Kidney tubule cell (primary cell): ENCODE data around the gene IRX4.
"Not testable (repeated sequence)": the region's sequence is repeated elsewhere in the genome, so short reads cannot be mapped to it uniquely, and the experiment has no call there.

Experiments used
- DNase-seq: peaks from one replicate; pipeline ENCODE4 v3.0.0-alpha.2; 2018; ENCODE audit warnings: low spot score

The IRX4 gene

DNA sequence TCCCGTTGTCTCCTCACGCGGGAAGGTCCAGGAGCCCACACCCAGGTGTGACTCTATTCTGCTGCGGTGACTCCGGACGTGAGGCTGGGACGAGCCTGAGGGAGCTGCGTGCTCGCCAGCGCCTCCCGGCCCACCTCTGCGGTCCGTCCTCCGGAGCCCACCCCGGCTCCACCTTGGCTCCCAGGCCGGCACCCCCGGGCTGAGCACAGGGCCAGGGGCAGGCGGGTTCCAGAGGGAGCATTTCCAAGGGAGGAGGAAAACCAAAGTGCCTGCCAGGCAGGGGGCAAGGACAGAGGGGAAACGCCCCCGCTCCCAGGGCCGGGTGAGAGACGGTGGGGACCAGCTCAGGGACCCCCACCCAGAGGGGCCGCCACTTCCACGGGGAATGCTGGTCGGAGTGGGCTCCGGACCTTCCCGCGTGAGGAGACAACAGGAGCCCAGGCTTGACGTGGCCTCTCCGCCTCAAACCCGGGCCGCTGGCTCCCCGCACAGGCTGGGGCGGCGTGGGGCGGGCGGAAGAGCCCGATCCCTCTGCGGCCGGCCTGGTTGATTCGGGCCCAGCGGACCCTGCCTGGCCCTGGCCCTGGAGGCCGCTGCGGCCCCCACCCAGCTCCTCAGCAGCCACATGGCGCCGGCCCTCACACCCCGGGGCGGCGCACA lies 26.0 kb downstream of the IRX4 start:
- DNase-seq: no peak

DNA sequence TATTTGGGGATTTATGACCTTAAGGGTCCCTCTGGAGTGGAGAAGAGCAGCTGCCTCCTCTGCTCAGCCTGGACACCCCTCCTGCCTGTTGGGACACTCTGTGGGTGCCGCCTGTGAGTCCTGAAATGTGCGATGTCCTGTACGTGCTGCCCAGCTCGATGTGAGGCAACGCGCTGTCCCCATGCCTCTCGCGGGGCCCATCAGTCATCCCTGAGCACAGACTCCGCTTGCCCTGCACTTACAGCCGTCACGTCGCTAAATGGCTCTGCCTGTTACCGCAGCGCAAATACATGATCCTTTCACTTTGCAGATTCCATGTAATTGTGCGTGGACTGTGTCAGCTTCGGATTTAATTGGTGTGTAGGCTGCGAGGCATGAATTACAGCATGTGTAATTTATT lies 27.1 kb downstream of the IRX4 start:
- no peak for DNase-seq

DNA sequence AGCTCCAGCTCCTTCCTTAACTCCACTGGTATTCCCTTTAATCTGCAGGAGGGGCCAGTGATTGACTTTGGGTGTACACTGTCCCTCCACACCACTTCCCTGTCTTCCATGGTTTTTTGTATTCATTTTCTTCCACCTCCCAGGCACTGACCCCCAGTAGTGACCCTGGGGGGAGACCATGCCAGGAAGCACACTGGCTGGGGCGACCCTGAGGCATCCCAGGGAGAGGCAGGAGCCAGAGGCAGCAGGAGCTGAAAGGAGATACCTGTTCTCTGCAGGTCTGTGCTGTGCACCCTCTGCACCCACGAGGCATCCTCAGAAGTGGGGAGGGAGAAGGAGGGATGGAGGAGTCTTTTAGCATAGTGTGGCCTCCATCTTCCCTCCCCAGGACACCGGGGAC lies 27.6 kb downstream of the IRX4 start:
- no peak for DNase-seq

DNA sequence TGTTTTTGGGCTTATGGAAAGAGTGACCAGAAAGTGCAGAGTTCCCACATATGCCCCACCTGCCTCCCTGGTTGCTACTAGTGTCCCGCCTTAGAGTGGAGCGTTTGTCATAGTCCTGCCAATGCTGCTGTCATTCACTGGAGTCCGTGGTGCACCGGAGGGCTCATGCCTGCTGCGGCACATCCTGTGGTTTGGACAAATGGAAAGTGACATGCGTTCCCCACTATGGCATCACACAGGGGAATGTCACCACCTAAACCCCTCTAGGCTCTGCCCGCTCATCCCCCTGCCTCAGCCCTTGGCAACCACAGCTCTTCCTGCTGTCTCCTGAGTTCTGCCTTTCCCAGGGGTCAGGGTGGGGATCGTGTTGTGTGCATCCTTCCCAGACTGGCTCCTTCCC lies 29.2 kb downstream of the IRX4 start:
- DNase-seq: no peak

DNA sequence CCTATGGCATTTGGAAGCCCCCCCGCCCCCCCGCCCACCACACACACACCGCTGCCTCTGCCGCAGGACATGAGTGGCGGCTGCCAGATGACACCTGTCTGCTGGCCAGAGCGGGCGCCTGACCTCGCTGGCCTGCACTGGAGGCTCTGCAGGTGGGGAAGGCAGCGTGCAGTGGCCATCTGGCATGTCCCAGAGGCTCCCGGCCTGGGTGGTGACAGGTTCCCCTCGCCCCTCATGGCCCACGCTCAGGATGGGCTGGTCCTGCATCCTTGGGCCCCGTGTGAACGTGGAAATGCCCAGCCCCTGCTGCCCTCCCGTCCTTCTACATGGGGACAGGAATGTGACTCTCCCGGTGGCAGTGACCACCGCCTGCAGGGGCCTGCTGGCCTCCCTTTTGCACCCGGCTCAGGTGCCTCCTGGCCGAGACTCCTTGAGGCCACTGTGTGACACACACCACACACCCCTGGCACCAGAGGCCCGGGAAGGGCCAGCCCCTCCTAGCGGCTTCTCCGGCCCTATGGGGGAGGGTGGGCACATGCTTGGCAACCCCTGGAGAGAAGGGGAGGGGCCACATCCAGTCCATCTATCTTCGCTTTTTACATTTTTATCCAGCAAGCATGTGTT lies 30.3 kb downstream of the IRX4 start:
- no peak for DNase-seq

DNA sequence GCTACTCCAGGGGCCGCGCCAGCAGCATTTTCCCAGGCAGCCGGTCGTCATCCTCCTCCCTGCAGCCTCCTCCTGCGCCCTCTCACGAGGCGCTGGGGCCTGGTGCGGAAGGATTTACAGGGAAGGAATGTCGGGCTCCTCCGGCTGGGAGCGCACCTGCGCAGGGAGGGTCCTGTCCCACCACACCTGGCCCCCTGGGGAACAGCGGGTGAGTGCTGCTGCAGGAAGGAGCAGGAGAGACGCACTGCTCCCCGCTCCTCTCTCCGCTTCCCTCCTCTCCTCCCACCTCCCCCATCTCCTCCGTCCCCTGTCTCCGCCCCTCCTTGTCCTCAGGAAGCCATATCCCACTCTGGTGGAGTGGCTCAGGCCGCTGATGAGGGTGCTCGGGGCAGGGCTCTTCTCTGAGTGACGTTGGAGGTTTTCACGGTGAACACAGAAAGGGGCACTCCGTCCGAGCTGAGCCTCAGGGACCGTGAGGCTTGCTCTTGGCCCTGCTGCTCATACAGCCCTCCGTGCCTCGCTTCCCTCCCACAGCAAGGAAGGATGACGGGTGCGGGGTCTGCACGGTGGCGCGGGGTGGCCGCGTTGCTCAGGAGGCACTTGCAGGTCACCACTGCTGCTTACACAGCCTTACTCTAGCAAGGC lies 31.3 kb downstream of the IRX4 start:
- DNase-seq: no peak

DNA sequence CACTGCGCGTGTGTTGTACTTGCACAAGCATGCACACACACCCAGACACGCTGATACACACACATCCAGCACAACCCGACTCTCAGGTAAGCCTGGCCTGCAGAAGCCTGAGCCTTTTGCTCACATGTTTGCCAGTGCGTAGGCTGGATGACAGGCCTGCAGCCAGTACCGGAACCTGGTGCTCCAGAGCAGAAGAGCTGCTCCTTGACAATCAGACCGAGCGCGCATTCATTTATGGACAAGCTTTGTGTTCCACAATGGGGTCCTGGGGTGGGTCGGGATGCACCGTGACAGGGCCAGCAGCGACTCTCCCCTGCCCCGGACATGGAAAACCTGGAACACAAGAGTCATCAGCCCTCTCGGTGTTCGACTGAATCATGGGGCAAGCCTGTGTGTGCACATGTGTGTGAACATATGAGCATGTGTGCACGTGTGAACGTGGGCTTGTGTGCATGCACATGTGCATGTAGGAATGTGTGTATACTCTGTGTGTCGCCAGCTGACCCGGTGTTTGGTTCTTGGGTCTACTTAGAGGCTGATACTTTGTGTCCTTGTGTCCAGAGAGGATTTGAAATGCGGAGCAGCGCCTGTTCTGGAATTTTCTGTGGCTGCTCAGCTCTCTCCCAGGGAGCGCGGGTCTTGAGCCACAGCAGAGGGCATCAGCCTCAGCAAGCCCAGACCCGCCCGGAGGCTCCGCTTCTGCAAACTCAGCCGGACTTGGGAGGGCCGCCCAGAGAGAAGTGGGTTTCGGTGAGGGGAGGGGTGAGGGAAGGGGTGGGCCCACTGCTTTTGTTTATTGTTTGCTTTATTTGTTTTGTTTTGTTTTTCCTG lies 32.2 kb downstream of the IRX4 start:
- DNase-seq: no peak

DNA sequence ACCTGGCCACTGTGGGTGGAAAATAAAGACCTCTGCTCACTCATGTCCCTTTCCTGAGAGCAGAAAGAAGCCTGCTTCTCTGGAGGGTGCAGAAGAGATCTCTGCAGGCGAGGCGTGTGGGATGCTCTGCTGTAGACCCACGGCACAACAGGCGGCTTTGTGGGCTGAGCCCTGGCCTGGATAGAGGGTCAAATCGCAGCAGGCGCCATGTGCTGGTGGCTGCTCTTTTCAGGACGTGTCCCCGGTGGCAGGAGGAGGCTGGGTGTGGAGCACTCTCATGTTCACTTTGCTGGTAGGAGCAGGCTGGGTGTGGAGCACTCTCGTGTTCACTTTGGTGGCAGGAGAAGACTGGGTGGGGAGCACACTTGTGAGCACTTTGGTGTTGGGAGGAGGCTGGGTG lies 35.1 kb downstream of the IRX4 start:
- no peak for DNase-seq

DNA sequence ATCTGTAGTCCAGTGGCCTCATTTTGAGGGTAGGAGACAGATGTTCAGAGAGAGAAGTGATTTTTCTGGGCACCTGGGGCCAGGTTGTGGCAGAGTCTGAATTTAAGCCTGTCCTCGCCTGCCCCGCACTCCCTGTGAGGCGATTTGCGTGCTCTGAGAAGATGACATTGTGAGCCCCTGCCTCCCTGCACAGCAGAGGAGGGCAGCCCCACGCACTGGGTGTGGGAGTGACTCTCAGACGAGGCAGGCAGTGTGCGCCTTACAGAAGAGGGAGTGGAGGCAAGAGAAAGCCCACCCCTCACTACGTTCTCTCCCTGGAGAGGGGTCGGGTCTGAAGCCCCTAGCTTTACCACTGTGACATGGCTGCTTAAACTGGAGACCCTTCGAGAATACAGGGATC lies 35.7 kb downstream of the IRX4 start:
- no peak for DNase-seq

DNA sequence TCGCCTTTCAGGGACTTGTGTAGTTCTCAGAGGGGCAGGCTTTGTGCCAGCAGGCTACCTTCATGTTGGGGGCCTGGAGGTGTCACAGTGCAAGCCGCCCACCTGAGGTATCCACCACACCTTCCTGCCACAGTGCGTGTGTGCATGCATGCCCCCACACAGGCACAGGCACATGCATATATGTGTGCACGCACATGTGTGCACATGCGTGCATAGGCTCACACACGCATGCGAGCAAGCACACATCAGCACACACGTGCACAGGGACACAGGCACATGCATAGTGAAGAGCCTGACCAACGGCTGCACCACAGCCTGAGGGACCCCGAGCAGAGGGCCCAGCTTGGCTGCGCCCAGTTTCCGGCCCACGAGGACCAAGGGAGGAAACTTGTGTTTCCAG lies 36.1 kb downstream of the IRX4 start:
- no peak for DNase-seq

DNA sequence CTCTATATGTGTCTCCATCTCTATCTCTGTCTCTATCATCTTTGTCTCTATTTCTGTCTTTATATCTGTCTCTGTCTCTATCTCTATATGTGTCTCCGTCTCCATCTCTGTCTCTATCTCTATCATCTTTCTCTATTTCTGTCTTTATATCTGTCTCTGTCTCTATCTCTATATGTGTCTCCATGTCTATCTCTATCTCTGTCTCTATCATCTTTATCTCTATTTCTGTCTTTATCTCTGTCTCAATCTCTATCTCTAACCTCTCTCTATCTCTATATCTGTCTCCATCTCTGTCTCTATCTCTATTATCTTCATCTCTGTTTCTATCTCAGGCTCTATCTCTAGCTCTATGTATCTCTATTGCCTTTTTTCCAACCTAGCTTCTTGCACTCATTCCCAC lies 37.0 kb downstream of the IRX4 start:
- DNase-seq: no peak

DNA sequence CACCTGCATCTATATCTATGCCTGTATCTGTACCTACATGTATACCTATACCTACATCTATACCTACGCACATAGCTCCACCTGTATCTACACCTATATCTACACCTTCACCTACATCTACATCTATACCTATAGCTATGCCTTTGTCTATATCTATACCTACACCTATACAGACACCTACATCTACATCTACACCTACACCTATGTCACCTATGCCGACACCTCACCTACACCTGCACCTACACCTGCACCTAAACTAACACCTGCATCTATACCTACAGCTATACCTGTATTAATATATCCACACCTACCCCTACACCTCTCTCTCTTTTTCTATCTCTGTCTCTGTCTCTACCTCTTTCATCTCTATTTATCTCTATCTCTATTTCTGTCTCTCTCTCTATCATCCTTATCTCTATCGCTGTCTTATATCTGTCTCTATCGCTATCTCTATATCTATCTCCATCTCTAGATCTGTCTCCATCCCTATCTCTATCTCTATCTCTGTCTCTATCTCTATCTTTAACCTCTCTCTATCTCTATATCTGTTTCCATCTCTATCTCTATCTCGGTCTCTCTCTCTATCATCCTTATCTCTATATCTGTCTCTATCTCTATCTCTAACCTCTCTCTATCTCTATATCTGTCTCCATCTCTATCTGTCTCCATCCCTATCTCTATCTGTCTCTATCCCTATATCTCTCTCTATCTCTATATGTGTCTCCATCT lies 37.9 kb downstream of the IRX4 start:
- DNase-seq: no peak

DNA sequence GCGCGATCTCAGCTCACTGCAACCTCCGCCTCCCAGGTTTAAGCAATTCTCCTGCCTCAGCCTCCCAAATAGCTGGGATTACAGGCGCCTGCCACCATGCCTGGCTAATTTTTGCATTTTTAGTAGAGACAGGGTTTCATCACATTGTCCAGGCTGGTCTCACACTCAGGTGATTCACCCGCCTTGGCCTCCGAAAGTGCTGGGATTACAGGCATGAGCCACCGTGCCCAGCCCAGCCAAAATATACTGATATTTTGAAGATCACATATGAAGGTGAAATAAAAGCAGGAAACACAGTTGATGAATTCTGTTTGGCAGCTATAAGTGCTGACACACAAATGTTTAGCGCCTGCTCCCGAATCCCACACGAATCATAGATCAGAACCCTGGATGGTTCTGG lies 39.0 kb downstream of the IRX4 start:
- not testable (repeated sequence) for DNase-seq

DNA sequence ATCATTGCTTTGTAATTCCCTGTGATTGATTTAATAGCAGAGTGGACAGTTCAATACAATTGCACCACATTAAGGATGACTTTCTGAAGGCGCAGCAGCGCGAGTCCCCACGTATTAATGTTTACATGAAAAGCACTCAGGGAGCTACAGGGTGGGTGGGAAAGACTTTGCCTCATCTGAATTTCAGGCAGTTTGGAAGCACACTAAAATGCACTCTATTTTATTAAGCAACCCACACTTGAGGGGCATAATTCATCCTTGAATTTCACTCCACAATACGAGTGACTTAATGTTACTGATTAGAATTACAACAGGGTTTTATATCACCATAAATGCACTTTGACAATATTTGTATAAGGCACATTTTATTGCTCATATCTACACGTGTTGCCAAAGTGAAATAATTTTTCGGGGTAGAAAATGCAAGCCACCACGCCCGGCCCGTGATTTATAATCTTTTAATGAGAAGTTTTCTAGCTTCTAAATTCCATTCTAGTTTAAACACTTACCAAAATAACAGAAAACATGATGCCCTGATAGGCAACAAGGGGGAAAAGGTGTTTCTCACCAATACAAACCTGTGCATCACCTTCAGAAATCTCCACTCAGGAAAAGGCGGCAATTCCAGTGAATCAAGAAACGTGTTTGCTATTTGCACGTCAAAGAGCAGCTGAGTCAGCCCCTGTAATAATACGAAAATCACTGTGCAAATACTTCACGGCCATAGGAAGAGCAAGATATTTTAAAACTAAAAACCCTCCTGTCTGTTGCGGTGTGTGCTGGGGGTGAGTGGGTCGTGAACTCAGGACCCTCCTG lies 40.5 kb downstream of the IRX4 start:
- no peak for DNase-seq

DNA sequence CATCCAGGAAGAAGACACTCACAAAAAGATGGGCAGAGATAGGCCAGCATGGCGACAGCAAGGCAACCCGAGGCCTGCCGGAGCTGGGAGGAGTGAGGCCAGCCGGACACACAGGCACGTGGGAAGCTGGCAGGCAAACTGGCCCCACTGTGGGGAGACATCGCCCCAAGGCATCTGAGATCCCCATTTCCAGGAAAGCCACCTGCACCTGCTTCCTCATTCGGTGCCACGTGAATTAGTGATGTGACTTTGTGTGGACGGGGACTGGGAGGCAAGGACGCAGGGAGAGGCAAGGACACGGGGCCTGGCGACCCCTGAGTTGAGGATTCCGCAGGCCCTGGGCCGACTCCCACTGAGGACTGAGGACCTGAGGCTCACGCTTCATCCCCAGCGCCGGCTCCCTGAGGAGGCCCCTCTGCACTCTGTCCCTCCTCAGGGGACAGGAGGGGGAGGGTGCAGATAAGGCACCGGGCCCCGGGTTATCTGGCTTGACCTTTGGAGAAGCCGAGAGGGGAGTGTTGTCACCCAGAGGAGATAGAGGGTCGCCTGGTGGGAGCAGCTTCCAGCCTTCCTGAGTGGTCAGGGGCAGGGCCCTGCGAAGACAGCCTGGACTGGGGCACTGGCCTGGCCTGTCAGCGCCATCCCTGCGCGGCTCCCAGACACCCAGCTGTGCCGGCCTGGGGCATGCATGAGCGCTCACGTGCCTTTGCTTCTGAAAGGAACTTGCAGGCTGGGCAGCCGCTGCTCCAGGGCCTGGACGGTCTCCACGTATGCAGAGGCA lies 41.8 kb downstream of the IRX4 start:
- DNase-seq: peak; percentile 17

DNA sequence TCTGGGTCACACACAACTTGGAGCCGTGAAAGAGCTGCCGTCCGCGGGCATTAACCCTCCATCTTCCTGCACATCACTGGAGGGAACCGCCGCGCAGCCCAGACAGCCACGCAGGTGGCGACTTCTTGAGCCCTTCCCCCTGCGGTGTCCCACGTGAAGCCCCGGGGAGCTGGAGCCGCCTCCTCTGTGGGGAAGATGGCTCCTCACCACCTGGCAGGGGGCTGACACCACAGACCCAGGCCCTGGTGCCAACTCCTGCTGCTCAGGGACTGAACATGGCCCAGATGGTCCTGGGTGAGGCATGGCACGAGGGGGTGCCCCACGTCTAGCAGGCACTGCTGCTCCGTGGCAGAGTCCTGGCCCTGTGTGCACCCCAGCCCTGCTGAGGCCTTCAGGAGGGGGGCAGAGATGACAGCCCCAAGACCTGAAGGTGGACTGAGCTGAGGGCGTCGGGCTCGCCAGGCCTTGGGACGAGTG lies 42.6 kb downstream of the IRX4 start:
- DNase-seq: no peak

DNA sequence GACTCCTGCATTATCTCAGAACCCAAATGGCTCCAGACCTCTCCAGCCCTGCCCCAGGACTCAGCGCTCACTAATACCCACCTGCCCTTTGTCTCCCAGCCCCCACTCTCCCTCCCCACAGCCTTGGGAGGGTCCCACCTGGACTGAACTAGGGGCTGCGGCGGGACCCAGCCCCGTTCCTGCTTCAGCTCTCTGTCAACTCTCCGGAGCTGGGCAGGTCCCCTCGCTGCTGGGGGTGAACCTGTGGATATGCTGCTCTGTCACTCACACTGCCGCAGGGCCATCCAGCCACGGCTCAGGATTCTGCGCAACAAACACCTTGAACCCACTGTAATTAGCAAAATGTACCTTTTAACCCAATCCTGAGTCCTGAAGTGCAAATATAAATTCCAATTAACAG lies 44.7 kb downstream of the IRX4 start:
- DNase-seq: no peak

DNA sequence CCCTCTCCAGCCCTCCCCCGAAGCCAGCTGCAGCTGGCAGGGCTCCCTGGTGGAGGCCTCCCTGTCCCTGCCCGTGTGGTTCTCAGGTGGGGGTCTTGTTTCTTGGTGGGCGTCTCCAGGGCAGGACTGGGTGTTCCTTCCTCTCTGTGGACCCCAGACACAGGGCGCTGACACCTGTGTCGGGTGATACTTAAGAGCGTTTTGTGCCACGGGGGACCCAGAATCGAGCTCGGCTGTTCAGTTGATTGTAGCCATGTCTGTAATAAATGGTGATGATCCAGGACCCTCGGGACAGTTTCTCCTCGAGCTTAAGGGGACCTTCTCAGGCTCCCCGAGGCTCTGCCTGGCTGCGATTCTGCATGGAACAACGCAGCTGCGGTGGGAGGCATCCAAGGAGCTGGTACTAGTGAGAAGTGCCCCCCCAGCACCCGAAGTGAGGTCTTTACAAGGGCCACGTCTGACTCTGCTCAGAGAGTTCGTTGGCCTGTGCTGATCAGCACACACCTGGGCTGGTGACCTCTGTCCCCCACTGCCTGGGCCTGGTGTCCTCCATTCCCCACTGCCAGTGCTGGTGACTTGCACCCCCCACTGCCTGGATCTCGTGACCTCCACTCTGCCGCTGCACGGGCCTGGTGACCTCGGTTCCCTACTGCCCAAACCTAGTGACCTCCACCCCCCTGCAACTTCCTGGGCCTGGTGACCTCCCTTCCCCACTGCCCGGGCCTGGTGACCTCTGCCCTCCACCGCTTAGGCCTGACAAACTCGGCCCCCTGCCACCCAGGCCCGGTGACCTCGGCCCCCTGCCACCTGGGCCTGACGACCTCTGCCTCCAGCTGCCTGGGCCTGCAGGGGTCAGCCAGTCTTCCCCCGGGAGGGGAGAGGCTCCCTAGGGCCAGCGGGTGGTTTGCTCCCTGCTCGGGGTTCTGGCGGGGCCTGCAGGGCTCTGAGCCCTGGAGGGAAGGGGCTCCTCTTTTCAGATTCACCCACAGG lies 45.5 kb downstream of the IRX4 start:
- no peak for DNase-seq
